ENCODE measurements around the gene LDLR.

DNA sequence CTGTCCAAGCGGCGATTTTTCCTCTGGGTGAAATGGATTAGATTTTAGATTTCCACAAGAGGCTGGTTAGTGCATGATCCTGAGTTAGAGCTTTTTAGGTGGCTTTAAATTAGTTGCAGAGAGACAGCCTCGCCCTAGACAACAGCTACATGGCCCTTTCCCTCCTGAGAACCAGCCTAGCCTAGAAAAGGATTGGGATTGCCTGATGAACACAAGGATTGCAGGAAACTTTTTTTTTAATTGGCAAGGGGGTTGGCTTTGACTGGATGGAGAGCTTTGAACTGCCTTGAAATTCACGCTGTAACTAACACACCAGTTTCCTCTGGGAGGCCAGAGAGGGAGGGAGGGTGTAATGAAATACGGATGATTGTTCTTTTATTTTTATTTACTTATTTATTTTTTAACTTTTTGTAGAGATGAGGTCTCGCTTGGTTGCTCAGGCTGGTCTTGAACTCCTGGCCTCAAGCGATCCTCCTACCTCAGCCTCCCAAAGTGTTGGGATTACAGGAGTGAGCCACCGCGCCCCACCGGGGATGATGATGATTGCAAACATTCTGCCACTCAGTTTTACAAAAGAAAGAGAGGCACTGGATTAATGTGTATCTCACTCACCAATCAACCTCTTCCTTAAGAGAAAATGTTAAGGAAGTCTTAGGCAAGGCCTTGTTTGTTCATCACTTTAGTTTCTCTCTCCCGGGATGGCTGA is 1.9 kb downstream of the LDLR start:
- no peak for TF ChIP-seq POLR2A (IDR thresholded peaks at IDR 0.05; ENCODE audit: low read depth, low read length)
- TF ChIP-seq, protein P1, sequence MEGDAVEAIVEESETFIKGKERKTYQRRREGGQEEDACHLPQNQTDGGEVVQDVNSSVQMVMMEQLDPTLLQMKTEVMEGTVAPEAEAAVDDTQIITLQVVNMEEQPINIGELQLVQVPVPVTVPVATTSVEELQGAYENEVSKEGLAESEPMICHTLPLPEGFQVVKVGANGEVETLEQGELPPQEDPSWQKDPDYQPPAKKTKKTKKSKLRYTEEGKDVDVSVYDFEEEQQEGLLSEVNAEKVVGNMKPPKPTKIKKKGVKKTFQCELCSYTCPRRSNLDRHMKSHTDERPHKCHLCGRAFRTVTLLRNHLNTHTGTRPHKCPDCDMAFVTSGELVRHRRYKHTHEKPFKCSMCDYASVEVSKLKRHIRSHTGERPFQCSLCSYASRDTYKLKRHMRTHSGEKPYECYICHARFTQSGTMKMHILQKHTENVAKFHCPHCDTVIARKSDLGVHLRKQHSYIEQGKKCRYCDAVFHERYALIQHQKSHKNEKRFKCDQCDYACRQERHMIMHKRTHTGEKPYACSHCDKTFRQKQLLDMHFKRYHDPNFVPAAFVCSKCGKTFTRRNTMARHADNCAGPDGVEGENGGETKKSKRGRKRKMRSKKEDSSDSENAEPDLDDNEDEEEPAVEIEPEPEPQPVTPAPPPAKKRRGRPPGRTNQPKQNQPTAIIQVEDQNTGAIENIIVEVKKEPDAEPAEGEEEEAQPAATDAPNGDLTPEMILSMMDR (IDR thresholded peaks at IDR 0.05; ENCODE audit: extremely low read depth in 1 of 2, insufficient read depth in 1 of 2, low read depth in 1 of 2, low read length in 2 of 2): no peak
- TF ChIP-seq POLR2AphosphoS5 (IDR thresholded peaks at IDR 0.05; ENCODE audit: insufficient read depth, low read depth, low read length): no peak
- no peak for TF ChIP-seq GATA2 (IDR thresholded peaks at IDR 0.05; ENCODE audit: insufficient read depth, insufficient read length, low read depth, low read length)
- no peak for TF ChIP-seq EZH2 (IDR thresholded peaks at IDR 0.05; ENCODE audit: borderline replicate concordance, low read depth, low read length, severe bottlenecking)
- TF ChIP-seq FOS (IDR thresholded peaks at IDR 0.05; ENCODE audit: borderline replicate concordance, insufficient read depth, low read length): no peak
- TF ChIP-seq, protein P2, sequence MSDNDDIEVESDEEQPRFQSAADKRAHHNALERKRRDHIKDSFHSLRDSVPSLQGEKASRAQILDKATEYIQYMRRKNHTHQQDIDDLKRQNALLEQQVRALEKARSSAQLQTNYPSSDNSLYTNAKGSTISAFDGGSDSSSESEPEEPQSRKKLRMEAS (IDR thresholded peaks at IDR 0.05; ENCODE audit: insufficient read depth, insufficient read length): no peak
- no peak for TF ChIP-seq MYC (IDR thresholded peaks at IDR 0.05; ENCODE audit: low read depth, low read length)

Data from endothelial cell of umbilical vein (primary cell).